Measurements from ENCODE around the gene CNTRL. TPM values are rescaled to one million over a fixed set of nuclear protein-coding genes. Genes with fewer than 3 reads are reported as not detected.

The CNTRL gene
- total RNA-seq, 4 donors from 2014 or later, result 23.4 to 32.7 (median 31.0) TPM

- TF ChIP-seq CTCF (IDR thresholded peaks at IDR 0.05) (no peak), EP300 (IDR thresholded peaks at IDR 0.05) (no peak), POLR2A (IDR thresholded peaks at IDR 0.05) (no peak)
- peaks cover 0 to 47% (median 0%) of the 10 kb centered on the region in 3 donors for H3K36me3 ChIP-seq
- no peaks in the 10 kb centered on the region for H3K4me1 ChIP-seq
- no peak overlapping the region for H3K27ac ChIP-seq
- H3K27me3 ChIP-seq, result no peaks in the 10 kb centered on the region
- no peak for DNase-seq (ENCODE audit: low spot score in 2 of 2)
- H3K4me3 ChIP-seq, result no peak overlapping the region
- 86 to 91% methylated on average over 18 to 19 of the region's 19 CpGs for WGBS, 2 donors
- no peaks in the 10 kb centered on the region for H3K9me3 ChIP-seq
Measured at GRCh38 chr9:121133104-121133816, 58.5 kb downstream of the CNTRL start.

- no peaks in the 10 kb centered on the region for H3K9me3 ChIP-seq
- WGBS, 2 donors, result 86 to 97% methylated on average over 2 of the region's 2 CpGs
- H3K4me1 ChIP-seq, result no peaks in the 10 kb centered on the region
- TF ChIP-seq EP300 (IDR thresholded peaks at IDR 0.05) (no peak), CTCF (IDR thresholded peaks at IDR 0.05) (no peak), POLR2A (IDR thresholded peaks at IDR 0.05) (no peak)
- no peak overlapping the region for H3K27ac ChIP-seq
- H3K4me3 ChIP-seq, result no peak overlapping the region
- peaks cover 0 to 68% (median 0%) of the 10 kb centered on the region in 3 donors for H3K36me3 ChIP-seq
- H3K27me3 ChIP-seq, result no peaks in the 10 kb centered on the region
- no peak for DNase-seq (ENCODE audit: low spot score in 2 of 2)
Measured at GRCh38 chr9:121135642-121136041, 60.9 kb downstream of the CNTRL start.

DNA sequence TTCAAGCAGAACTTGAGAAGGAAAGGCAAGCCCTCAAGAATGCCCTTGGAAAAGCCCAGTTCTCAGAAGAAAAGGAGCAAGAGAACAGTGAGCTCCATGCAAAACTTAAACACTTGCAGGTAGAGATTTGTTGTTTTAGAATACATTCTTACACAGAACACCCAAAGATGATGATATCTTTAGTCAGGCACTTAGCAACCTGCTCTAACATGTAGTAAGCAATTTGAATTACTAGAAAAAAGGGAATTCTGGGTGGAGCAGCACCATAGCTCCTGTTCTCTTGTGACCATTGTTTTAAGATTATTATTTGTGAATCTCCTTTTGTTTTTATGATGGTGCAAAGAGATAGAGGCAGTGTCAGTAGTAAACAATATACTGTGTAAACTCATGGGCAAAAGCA lies 63.8 kb downstream of the CNTRL start:
- Histone ChIP-seq H3K4me1 (no peaks in the 10 kb centered on the region), H3K27ac (no peak overlapping the region), H3K9me3 (no peaks in the 10 kb centered on the region), H3K36me3 (peaks cover 0 to 83% (median 2%) of the 10 kb centered on the region in 3 donors), H3K27me3 (no peaks in the 10 kb centered on the region), H3K4me3 (no peak overlapping the region)
- TF ChIP-seq EP300 (IDR thresholded peaks at IDR 0.05) (no peak), CTCF (IDR thresholded peaks at IDR 0.05) (no peak)
- no peak for DNase-seq (ENCODE audit: low spot score in 2 of 2)

DNA sequence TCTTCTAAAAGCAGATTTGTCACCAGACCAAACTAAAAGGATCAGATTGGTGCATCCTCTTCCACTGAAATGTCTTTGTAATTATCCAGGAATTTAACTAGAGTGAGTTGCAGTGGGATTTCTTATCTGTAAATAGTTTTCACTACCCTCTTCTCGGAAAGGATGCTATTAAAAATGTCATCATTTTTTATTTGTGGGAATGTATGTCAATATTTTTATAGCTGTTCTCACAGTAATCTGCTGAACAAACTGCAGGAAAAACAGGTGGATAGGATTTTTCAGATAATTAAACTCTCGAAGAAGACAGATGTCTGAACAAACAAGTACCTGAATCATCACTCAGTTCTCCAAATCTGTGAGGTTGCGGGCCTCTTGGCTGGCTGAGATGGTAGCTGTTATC lies 64.2 kb downstream of the CNTRL start:
- Histone ChIP-seq H3K9me3 (no peaks in the 10 kb centered on the region), H3K27ac (no peak overlapping the region), H3K4me3 (no peak overlapping the region), H3K27me3 (no peaks in the 10 kb centered on the region), H3K4me1 (no peaks in the 10 kb centered on the region), H3K36me3 (peaks cover 0 to 83% (median 2%) of the 10 kb centered on the region in 3 donors)
- no peak for DNase-seq (ENCODE audit: low spot score in 2 of 2)
- TF ChIP-seq CTCF (IDR thresholded peaks at IDR 0.05) (no peak), EP300 (IDR thresholded peaks at IDR 0.05) (no peak), POLR2A (IDR thresholded peaks at IDR 0.05) (no peak)
- WGBS, 2 donors, result 71 to 74% methylated on average over 3 of the region's 3 CpGs

DNA sequence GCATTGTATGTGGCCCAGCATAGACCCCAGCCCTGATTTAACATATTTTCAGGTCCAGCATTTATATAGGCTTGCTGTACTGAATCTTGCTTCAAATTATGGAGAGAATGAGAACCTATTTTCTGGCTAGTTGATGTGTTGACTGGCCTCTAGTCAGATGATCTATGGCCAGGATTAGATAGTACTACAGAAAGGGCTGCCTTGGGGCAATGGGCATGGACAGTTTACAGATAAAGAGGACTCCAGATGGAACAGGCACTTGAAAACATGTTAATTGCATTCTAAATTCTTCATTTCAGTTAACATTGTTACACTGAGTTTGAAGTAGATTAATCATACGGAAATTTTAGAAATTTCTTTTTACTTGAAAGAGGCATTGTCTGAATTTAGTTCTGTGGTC lies 65.4 kb downstream of the CNTRL start:
- H3K4me1 ChIP-seq, result no peaks in the 10 kb centered on the region
- no peaks in the 10 kb centered on the region for H3K9me3 ChIP-seq
- TF ChIP-seq CTCF (IDR thresholded peaks at IDR 0.05) (no peak), POLR2A (IDR thresholded peaks at IDR 0.05) (no peak), EP300 (IDR thresholded peaks at IDR 0.05) (no peak)
- peaks cover 0 to 89% (median 2%) of the 10 kb centered on the region in 3 donors for H3K36me3 ChIP-seq
- DNase-seq (ENCODE audit: low spot score in 2 of 2), result no peak
- H3K27me3 ChIP-seq, result no peaks in the 10 kb centered on the region
- no peak overlapping the region for H3K4me3 ChIP-seq
- WGBS, 2 donors, result 77 to 86% methylated on average over 1 of the region's 1 CpG
- no peak overlapping the region for H3K27ac ChIP-seq

Data from tibial nerve (tissue), 4 donors.